ENCODE results near the gene MSMO1.

The MSMO1 gene

DNA sequence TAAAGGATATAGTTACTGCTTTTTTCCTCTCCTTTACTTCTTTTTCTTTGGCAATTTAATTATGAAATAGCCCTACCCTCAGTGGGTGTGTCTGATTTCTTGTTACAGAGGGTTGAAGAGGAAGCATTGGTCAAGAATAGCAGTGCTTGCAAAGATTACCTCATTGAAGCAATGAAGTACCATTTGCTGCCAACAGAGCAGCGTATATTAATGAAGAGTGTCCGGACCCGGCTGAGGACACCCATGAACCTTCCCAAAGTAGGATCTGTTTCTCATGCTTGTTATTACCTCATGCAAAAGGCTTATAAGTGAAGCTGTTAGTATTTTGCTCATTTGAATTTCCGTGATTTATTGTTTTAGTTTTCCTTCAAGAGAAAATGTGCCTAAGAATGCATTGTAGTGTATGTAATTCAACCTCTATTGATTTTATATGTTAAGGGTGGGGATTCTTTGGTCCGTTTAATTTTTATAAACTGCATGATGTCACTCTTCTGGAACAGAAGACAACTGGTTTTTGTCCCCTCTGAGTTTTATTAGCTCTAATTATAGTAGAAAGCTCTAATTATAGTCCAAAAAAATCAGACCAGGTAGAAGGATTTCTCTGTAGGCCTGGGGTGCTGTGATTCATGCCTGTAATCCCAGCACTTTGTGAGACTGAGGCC is 27.9 kb upstream of the MSMO1 start:
- no peak for ATAC-seq (replicated peaks; ENCODE audit: extremely low read depth, poor library complexity, severe bottlenecking)
- H3K36me3 Mint-ChIP-seq (ENCODE audit: insufficient read depth): peaks cover 7% of the 10 kb centered on the region
- H3K4me1 Mint-ChIP-seq: peaks cover 18% of the 10 kb centered on the region
- DNase-seq (ENCODE audit: low spot score in 2 of 2): no peak
- H3K4me3 Mint-ChIP-seq: no peak overlapping the region
- no peak overlapping the region for H3K27ac Mint-ChIP-seq (ENCODE audit: low read depth)
- H3K27me3 Mint-ChIP-seq: no peaks in the 10 kb centered on the region
- H3K9me3 Mint-ChIP-seq: no peaks in the 10 kb centered on the region

DNA sequence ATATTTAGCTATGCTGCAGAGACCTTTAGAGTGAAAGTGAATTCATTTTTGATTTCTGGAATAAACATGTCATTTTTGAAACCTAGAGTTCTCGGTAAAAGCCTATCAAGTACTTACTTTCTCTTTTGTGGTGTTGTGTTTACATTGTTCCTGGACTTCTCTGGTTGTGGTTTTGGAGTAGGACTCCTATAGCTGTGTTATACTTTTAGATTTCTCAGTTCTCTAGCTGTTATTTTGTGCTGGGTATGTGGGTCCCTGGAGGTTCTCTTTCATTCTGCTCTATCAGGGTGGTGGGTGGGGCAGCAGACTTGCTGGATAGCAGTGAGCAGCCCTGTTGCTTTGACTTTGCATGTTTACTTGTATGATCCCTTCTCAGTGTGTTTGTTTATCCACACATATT is 25.6 kb upstream of the MSMO1 start:
- Mint-ChIP-seq H3K27ac (ENCODE audit: low read depth) (peak overlapping the region; percentile 77), H3K4me1 (peaks cover 8% of the 10 kb centered on the region), H3K9me3 (no peaks in the 10 kb centered on the region), H3K4me3 (peak overlapping the region; percentile 65), H3K27me3 (no peaks in the 10 kb centered on the region), H3K36me3 (ENCODE audit: insufficient read depth) (peaks cover 7% of the 10 kb centered on the region)
- no peak for DNase-seq (ENCODE audit: low spot score in 2 of 2)
- peak; percentile 56 for ATAC-seq (replicated peaks; ENCODE audit: extremely low read depth, poor library complexity, severe bottlenecking)

DNA sequence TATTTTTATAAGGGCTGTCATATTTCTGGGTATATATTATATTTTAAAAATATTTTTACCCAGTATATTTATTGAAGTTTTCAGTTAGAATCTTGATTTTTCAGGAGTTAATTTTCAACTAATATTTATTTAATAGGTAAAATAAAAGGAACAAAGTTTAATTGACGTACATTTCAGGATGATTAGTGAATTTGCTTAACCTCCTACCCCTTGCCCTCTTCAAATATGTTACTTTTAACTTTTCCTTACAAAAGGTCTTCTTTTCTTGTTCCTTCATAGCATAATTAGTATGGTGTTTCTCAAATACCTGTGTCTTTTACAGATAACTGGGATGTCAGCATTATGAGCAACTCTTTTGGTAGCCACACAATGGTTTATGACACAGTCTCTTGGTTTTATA is 24.8 kb upstream of the MSMO1 start:
- H3K4me1 Mint-ChIP-seq: peaks cover 8% of the 10 kb centered on the region
- H3K27me3 Mint-ChIP-seq: no peaks in the 10 kb centered on the region
- no peak overlapping the region for H3K27ac Mint-ChIP-seq (ENCODE audit: low read depth)
- no peak for DNase-seq (ENCODE audit: low spot score in 2 of 2)
- ATAC-seq (replicated peaks; ENCODE audit: extremely low read depth, poor library complexity, severe bottlenecking): no peak
- H3K36me3 Mint-ChIP-seq (ENCODE audit: insufficient read depth): peaks cover 7% of the 10 kb centered on the region
- no peak overlapping the region for H3K4me3 Mint-ChIP-seq
- no peaks in the 10 kb centered on the region for H3K9me3 Mint-ChIP-seq

DNA sequence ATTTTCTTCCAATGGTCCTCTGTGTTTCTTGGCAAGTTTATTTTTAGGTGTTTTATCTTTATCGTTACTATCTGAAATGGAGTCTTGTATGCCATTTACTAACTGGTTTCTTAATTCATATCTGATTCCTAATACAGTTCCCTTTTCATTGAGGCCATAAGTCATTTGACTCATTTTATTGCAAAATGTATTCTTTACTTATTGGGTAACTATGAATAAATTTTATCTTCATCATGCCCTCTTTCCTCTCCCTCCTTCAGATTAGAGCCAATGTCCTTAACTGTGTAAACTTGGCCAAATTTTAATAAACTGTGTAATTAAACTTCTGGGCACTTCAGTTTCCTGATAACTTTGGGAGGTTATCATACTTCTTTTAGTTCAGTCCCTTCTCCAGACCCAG is 19.3 kb upstream of the MSMO1 start:
- no peak overlapping the region for H3K27ac Mint-ChIP-seq (ENCODE audit: low read depth)
- no peaks in the 10 kb centered on the region for H3K9me3 Mint-ChIP-seq
- H3K27me3 Mint-ChIP-seq: no peaks in the 10 kb centered on the region
- H3K4me1 Mint-ChIP-seq: no peaks in the 10 kb centered on the region
- H3K36me3 Mint-ChIP-seq (ENCODE audit: insufficient read depth): peaks cover 16% of the 10 kb centered on the region
- ATAC-seq (replicated peaks; ENCODE audit: extremely low read depth, poor library complexity, severe bottlenecking) (no peak), DNase-seq (ENCODE audit: low spot score in 2 of 2) (no peak)
- no peak overlapping the region for H3K4me3 Mint-ChIP-seq

DNA sequence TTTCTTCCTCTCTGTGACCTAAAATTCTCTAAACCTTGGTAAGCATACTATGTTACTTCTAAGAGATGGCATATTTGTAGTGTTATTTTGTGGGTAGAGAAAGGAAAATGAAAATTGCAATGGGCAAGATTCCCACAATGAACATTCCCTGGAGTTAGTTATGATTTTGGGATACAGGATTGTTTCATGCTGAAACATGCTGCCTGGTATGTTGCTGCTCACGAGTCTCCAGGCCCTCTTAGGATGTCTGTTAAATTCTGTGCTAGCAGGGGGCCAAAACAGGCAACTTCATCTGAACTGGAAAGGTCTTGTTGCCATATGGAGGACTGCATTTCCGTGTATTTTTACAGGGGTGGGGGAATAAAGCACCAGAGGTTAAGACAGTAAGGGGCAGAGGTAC is 18.9 kb upstream of the MSMO1 start:
- no peak overlapping the region for H3K27ac Mint-ChIP-seq (ENCODE audit: low read depth)
- H3K36me3 Mint-ChIP-seq (ENCODE audit: insufficient read depth): peaks cover 16% of the 10 kb centered on the region

DNA sequence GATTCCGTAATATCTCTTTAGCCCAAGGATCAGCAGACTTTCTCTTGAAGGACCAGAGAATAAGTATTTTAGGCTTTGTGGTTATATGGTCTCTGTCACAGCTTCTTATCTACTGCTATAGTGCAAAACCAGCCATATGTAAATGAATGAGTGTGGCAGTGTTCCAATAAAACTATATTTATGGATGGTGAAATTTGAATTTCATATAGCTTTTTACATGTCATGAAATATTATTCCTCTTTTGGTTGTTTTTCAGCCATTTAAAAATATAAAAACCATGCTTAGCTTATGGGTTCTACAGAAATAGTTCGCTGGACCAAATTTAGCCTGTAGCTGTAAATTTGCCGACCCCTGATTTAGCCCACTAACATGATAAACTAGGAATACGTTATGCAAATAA is 18.0 kb upstream of the MSMO1 start:
- no peak overlapping the region for H3K4me3 Mint-ChIP-seq
- H3K36me3 Mint-ChIP-seq (ENCODE audit: insufficient read depth): peaks cover 17% of the 10 kb centered on the region
- ATAC-seq (replicated peaks; ENCODE audit: extremely low read depth, poor library complexity, severe bottlenecking): no peak
- H3K27me3 Mint-ChIP-seq: no peaks in the 10 kb centered on the region
- no peaks in the 10 kb centered on the region for H3K9me3 Mint-ChIP-seq
- no peaks in the 10 kb centered on the region for H3K4me1 Mint-ChIP-seq
- no peak for DNase-seq (ENCODE audit: low spot score in 2 of 2)
- no peak overlapping the region for H3K27ac Mint-ChIP-seq (ENCODE audit: low read depth)

More for the DNA sequence above, 18.9 kb upstream of the MSMO1 start:
- Mint-ChIP-seq H3K9me3 (no peaks in the 10 kb centered on the region), H3K4me3 (no peak overlapping the region), H3K27me3 (no peaks in the 10 kb centered on the region), H3K4me1 (no peaks in the 10 kb centered on the region)
- ATAC-seq (replicated peaks; ENCODE audit: extremely low read depth, poor library complexity, severe bottlenecking): no peak
- no peak for DNase-seq (ENCODE audit: low spot score in 2 of 2)

DNA sequence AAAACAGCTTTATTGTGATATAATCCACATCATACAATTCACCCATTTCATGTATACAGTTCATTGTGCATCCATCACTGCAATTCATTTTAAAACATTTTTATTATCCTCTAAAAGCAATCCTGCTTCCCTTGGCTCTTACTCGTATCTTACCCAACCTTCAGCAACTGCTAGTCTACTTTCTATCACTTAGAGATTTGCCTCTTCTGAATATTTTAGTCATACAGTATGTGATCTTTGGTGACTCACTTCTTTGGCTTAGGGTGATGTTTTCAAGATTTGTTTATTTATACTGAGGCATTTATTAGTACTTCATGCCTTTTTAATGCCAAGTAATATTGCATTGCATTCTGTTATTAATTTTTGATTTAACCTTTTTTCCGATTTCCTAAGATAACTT is 15.0 kb upstream of the MSMO1 start:
- no peak for ATAC-seq (replicated peaks; ENCODE audit: extremely low read depth, poor library complexity, severe bottlenecking)
- no peak overlapping the region for H3K27ac Mint-ChIP-seq (ENCODE audit: low read depth)
- no peaks in the 10 kb centered on the region for H3K27me3 Mint-ChIP-seq
- no peak overlapping the region for H3K4me3 Mint-ChIP-seq
- no peaks in the 10 kb centered on the region for H3K4me1 Mint-ChIP-seq
- DNase-seq (ENCODE audit: low spot score in 2 of 2): no peak
- peaks cover 16% of the 10 kb centered on the region for H3K36me3 Mint-ChIP-seq (ENCODE audit: insufficient read depth)
- H3K9me3 Mint-ChIP-seq: no peaks in the 10 kb centered on the region

DNA sequence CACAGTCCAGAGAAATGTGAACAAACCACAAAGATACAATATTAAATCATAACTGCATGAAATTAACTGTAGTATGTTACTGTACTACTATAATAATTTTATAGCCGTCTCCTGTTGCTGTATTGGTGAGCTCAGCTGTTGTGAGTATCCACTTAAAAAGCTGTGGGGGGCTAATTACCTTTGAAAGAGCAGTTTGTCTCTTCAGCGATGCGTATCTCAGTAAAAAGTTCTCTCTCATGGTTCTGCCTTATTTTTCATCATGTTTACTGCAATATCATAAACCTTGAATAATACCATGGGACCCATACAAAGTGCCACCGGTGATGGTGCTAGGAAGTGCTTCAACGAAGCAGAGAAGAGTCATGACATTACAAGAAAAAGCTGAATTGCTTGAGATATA is 8.4 kb upstream of the MSMO1 start:
- Mint-ChIP-seq H3K4me3 (no peak overlapping the region), H3K4me1 (no peaks in the 10 kb centered on the region), H3K9me3 (no peaks in the 10 kb centered on the region), H3K36me3 (ENCODE audit: insufficient read depth) (peaks cover 4% of the 10 kb centered on the region), H3K27ac (ENCODE audit: low read depth) (no peak overlapping the region), H3K27me3 (no peaks in the 10 kb centered on the region)
- ATAC-seq (replicated peaks; ENCODE audit: extremely low read depth, poor library complexity, severe bottlenecking) (no peak), DNase-seq (ENCODE audit: low spot score in 2 of 2) (no peak)

DNA sequence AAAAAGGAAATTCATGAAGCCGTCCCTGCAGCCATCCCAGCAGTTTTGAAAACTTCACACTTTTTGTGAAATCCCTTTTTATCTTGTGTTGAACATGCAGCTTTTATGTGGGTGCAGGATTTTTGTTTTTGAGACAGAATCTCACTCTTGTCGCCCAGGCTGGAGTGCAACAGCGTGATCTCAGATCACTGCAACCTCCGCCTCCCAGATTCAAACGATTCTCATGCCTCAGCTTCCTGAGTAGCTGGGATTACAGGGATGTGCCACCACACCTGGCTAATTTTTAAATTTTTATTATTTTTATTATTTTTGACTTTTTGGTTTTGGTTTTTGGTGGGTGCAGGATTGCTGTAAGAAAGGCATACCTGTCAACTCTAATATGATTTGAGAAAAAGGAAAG is 8.0 kb upstream of the MSMO1 start:
- no peaks in the 10 kb centered on the region for H3K4me1 Mint-ChIP-seq
- H3K27me3 Mint-ChIP-seq: no peaks in the 10 kb centered on the region
- H3K27ac Mint-ChIP-seq (ENCODE audit: low read depth): no peak overlapping the region
- ATAC-seq (replicated peaks; ENCODE audit: extremely low read depth, poor library complexity, severe bottlenecking) (no peak), DNase-seq (ENCODE audit: low spot score in 2 of 2) (no peak)
- peaks cover 2% of the 10 kb centered on the region for H3K36me3 Mint-ChIP-seq (ENCODE audit: insufficient read depth)
- no peak overlapping the region for H3K4me3 Mint-ChIP-seq
- H3K9me3 Mint-ChIP-seq: no peaks in the 10 kb centered on the region

DNA sequence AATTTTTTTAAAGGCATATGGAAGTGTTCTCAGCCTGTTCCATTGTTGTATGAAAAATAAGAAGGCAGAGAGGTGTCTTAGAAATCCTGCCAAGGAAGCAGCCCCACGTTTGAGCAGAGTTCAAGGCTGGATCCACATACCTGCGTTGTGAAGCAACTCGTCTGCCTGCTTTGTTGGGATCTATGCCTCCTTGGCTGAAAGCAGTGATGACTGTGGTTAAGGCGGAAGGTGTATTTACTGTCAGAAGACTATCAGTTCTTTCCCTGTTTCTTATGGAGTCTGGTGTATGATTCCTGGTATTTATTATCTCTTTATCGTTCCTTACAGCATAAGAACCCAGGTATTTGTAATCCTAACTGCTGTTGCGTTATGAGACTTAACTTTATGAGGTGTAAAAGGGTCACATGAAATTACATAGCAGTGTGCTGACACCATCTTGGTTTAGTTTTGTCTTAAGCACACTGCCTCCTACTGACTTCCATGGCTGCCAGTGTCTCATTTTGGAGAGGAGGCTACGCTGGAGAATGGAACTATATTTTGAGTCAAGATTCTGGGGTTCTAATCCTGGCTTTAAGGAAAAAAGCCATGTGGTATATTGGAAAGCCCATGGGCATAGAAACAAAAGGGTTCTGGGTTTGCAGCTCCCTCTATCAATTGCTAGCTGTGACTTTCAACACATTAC is 3.1 kb upstream of the MSMO1 start:
- Mint-ChIP-seq H3K4me1 (peaks cover 12% of the 10 kb centered on the region), H3K4me3 (no peak overlapping the region), H3K27me3 (no peaks in the 10 kb centered on the region), H3K36me3 (ENCODE audit: insufficient read depth) (peaks cover 1% of the 10 kb centered on the region), H3K9me3 (no peaks in the 10 kb centered on the region), H3K27ac (ENCODE audit: low read depth) (no peak overlapping the region)
- DNase-seq (ENCODE audit: low spot score in 2 of 2) (no peak), ATAC-seq (replicated peaks; ENCODE audit: extremely low read depth, poor library complexity, severe bottlenecking) (no peak)

DNA sequence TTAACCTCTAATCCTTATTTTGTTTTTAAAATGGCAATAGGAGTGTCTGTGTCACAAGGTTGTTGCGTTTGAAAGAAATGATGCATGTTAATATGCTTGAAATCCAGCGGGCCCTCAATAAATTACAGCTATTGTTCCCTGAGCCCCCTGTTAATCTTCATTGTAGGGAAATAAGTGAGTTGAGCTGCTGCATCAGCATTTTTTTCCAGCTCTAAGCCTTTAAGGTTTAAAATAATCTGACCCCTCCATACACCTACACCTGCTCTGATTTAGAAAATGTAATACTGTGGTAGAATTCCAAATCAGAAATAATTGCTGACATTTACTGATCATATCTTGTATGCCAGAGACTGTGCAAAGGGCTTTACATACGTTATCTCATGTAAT is 2.6 kb upstream of the MSMO1 start:
- DNase-seq (ENCODE audit: low spot score in 2 of 2) (no peak), ATAC-seq (replicated peaks; ENCODE audit: extremely low read depth, poor library complexity, severe bottlenecking) (no peak)
- H3K9me3 Mint-ChIP-seq: no peaks in the 10 kb centered on the region
- peaks cover 12% of the 10 kb centered on the region for H3K4me1 Mint-ChIP-seq
- no peaks in the 10 kb centered on the region for H3K27me3 Mint-ChIP-seq
- no peak overlapping the region for H3K4me3 Mint-ChIP-seq
- H3K36me3 Mint-ChIP-seq (ENCODE audit: insufficient read depth): peaks cover 1% of the 10 kb centered on the region
- H3K27ac Mint-ChIP-seq (ENCODE audit: low read depth): no peak overlapping the region

DNA sequence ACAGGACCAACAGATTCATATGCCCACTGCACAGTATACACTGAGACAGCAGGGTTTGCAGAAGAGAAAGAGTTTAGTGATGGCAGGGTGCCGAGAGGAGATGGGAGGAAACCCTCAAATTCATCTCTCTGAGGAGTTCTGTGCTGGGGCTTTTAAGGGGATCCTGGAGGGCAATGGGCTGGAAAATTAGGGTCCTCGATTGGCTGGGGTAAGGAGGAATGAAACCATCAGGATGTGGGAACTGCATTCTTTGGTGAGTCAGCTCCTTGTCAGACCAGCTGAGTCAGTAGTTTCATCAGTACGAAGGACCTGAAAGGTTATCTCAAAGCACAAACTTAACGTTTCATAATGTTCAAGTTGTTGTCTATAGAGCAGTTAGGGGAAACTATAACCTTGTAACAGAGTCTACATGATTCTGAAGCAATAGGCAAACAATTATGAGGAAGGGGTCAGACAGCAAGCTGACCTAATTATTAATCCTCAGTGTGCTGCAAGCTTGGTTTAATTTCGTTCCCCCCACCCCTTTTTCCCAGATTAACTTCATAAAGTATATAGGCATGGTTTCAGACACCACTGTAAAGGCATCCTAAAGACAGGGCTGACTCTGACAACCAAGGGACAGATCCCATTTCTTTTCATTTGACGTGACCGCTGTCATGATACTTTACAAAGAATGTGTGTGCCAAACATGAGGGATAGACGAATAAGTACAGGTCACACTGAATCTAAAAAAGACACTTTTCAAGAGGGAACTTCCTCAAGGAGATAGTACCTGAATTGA is 1.5 kb upstream of the MSMO1 start:
- ATAC-seq (replicated peaks; ENCODE audit: extremely low read depth, poor library complexity, severe bottlenecking) (no peak), DNase-seq (ENCODE audit: low spot score in 2 of 2) (no peak)
- no peaks in the 10 kb centered on the region for H3K27me3 Mint-ChIP-seq
- no peak overlapping the region for H3K4me3 Mint-ChIP-seq
- peaks cover 3% of the 10 kb centered on the region for H3K36me3 Mint-ChIP-seq (ENCODE audit: insufficient read depth)
- H3K27ac Mint-ChIP-seq (ENCODE audit: low read depth): no peak overlapping the region
- H3K4me1 Mint-ChIP-seq: peaks cover 19% of the 10 kb centered on the region
- H3K9me3 Mint-ChIP-seq: no peaks in the 10 kb centered on the region

DNA sequence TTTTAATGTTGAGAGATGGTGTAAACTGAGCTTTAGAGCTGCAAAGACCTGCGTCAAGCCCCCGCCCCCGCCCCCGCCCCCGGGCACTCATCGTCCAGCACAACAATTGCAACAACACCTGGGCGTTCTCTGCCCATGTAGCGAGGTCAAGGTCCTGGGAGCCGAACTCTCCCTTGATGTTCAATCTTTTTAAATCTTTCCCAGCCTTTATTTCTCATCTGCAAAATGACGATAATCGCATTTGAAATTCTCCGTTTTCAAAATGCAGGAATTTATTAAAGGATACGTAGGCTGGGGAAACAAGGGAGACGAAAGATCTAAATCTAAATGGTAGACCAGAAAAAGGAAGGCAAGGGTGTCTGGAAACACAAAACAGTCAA is 648 bp upstream of the MSMO1 start:
- peaks cover 28% of the 10 kb centered on the region for H3K4me1 Mint-ChIP-seq
- H3K27ac Mint-ChIP-seq (ENCODE audit: low read depth): no peak overlapping the region
- H3K36me3 Mint-ChIP-seq (ENCODE audit: insufficient read depth): peaks cover 5% of the 10 kb centered on the region
- no peaks in the 10 kb centered on the region for H3K9me3 Mint-ChIP-seq
- DNase-seq (ENCODE audit: low spot score in 2 of 2) (no peak), ATAC-seq (replicated peaks; ENCODE audit: extremely low read depth, poor library complexity, severe bottlenecking) (no peak)
- H3K4me3 Mint-ChIP-seq: no peak overlapping the region
- H3K27me3 Mint-ChIP-seq: no peaks in the 10 kb centered on the region
